Measurements from ENCODE around the gene TBC1D22A.
A peak's percentile ranks its signal among the peaks of the same experiment; 100 is the strongest.
"Not testable (repeated sequence)": the region's sequence is repeated elsewhere in the genome, so short reads cannot be mapped to it uniquely, and the experiment has no call there.

The TBC1D22A gene

GRCh38 chr22:47139790-47140119 lies 377.3 kb downstream of the TBC1D22A start:
- DNase-seq (ENCODE audit: low spot score): no peak

GRCh38 chr22:47140975-47141374 lies 378.5 kb downstream of the TBC1D22A start:
- not testable (repeated sequence) for DNase-seq (ENCODE audit: low spot score)

GRCh38 chr22:47142427-47143046 lies 380.1 kb downstream of the TBC1D22A start:
- DNase-seq (ENCODE audit: low spot score): no peak

- no peak for DNase-seq (ENCODE audit: low spot score)
Observed at GRCh38 chr22:47143249-47143938, 380.9 kb downstream of the TBC1D22A start.

GRCh38 chr22:47144076-47144765 lies 381.8 kb downstream of the TBC1D22A start:
- DNase-seq (ENCODE audit: low spot score): no peak

- DNase-seq (ENCODE audit: low spot score): no peak
Observed at GRCh38 chr22:47144791-47145425, 382.5 kb downstream of the TBC1D22A start.

GRCh38 chr22:47145883-47146282 lies 383.4 kb downstream of the TBC1D22A start:
- no peak for DNase-seq (ENCODE audit: low spot score)

GRCh38 chr22:47146391-47146790 lies 383.9 kb downstream of the TBC1D22A start:
- no peak for DNase-seq (ENCODE audit: low spot score)

GRCh38 chr22:47146941-47147340 lies 384.5 kb downstream of the TBC1D22A start:
- DNase-seq (ENCODE audit: low spot score): peak; percentile 70

GRCh38 chr22:47147572-47147971 lies 385.1 kb downstream of the TBC1D22A start:
- DNase-seq (ENCODE audit: low spot score): no peak

GRCh38 chr22:47148510-47148909 lies 386.1 kb downstream of the TBC1D22A start:
- DNase-seq (ENCODE audit: low spot score): no peak

GRCh38 chr22:47148956-47149728 lies 386.7 kb downstream of the TBC1D22A start:
- no peak for DNase-seq (ENCODE audit: low spot score)

- no peak for DNase-seq (ENCODE audit: low spot score)
Observed at GRCh38 chr22:47149976-47150375, 387.5 kb downstream of the TBC1D22A start.

- no peak for DNase-seq (ENCODE audit: low spot score)
Observed at GRCh38 chr22:47150426-47150825, 388.0 kb downstream of the TBC1D22A start.

- no peak for DNase-seq (ENCODE audit: low spot score)
Observed at GRCh38 chr22:47151064-47151463, 388.6 kb downstream of the TBC1D22A start.

- DNase-seq (ENCODE audit: low spot score): no peak
Observed at GRCh38 chr22:47151490-47151889, 389.0 kb downstream of the TBC1D22A start.

- no peak for DNase-seq (ENCODE audit: low spot score)
Observed at GRCh38 chr22:47152236-47152635, 389.8 kb downstream of the TBC1D22A start.

GRCh38 chr22:47152938-47153337 lies 390.5 kb downstream of the TBC1D22A start:
- DNase-seq (ENCODE audit: low spot score): no peak

- no peak for DNase-seq (ENCODE audit: low spot score)
Observed at GRCh38 chr22:47153854-47154525, 391.5 kb downstream of the TBC1D22A start.

- DNase-seq (ENCODE audit: low spot score): peak; percentile 93
Observed at GRCh38 chr22:47154621-47155081, 392.2 kb downstream of the TBC1D22A start.

- DNase-seq (ENCODE audit: low spot score): no peak
Observed at GRCh38 chr22:47155131-47155885, 392.9 kb downstream of the TBC1D22A start.
